ENCODE measurements around the gene CCDC170.

The CCDC170 gene

GRCh38 chr6:151617539-151617938, 123.7 kb downstream of the CCDC170 start:
- Histone ChIP-seq H3K4me3 (ENCODE audit: low read depth, low read length) (no peak overlapping the region), H3K79me2 (ENCODE audit: control insufficient read depth, insufficient read depth, low read length, unreplicated experiment) (no peaks in the 10 kb centered on the region), H3K27ac (ENCODE audit: low read depth, low read length) (no peak overlapping the region), H2AFZ (ENCODE audit: low read length, unreplicated experiment) (no peak overlapping the region), H3K4me1 (ENCODE audit: control insufficient read depth, insufficient read depth, low read length, unreplicated experiment) (no peaks in the 10 kb centered on the region), H3K27me3 (ENCODE audit: insufficient read depth, low read length) (peaks cover 24% of the 10 kb centered on the region), H3K36me3 (ENCODE audit: insufficient read depth, low read length) (no peaks in the 10 kb centered on the region)

DNA sequence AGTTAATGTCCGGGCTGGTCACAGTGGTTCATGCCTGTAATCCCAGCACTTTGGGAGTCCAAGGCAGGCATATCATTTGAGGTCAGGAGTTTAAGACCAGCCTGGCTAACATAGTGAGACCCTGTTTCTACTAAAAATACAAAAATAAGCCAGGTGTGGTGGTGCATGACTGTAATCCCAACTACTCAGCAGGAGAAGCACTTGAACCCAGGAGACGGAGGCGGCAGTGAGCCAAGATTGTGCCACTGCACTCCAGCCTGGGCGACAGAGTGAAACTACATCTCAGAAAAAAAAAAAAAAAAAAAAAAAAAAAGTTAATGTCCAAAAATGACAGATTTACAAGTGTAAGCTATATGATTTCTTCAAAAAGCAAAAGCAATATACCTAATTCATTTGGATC, 124.9 kb downstream of the CCDC170 start:
- Histone ChIP-seq H3K27me3 (ENCODE audit: insufficient read depth, low read length) (peaks cover 35% of the 10 kb centered on the region), H3K4me3 (ENCODE audit: low read depth, low read length) (no peak overlapping the region), H3K4me1 (ENCODE audit: control insufficient read depth, insufficient read depth, low read length, unreplicated experiment) (no peaks in the 10 kb centered on the region), H3K79me2 (ENCODE audit: control insufficient read depth, insufficient read depth, low read length, unreplicated experiment) (no peaks in the 10 kb centered on the region), H3K27ac (ENCODE audit: low read depth, low read length) (no peak overlapping the region), H3K36me3 (ENCODE audit: insufficient read depth, low read length) (no peaks in the 10 kb centered on the region), H2AFZ (ENCODE audit: low read length, unreplicated experiment) (no peak overlapping the region)

GRCh38 chr6:151620179-151620578, 126.4 kb downstream of the CCDC170 start:
- Histone ChIP-seq H3K4me1 (ENCODE audit: control insufficient read depth, insufficient read depth, low read length, unreplicated experiment) (no peaks in the 10 kb centered on the region), H3K79me2 (ENCODE audit: control insufficient read depth, insufficient read depth, low read length, unreplicated experiment) (no peaks in the 10 kb centered on the region), H3K36me3 (ENCODE audit: insufficient read depth, low read length) (no peaks in the 10 kb centered on the region), H3K27ac (ENCODE audit: low read depth, low read length) (no peak overlapping the region), H2AFZ (ENCODE audit: low read length, unreplicated experiment) (no peak overlapping the region), H3K4me3 (ENCODE audit: low read depth, low read length) (no peak overlapping the region), H3K27me3 (ENCODE audit: insufficient read depth, low read length) (peaks cover 34% of the 10 kb centered on the region)

DNA sequence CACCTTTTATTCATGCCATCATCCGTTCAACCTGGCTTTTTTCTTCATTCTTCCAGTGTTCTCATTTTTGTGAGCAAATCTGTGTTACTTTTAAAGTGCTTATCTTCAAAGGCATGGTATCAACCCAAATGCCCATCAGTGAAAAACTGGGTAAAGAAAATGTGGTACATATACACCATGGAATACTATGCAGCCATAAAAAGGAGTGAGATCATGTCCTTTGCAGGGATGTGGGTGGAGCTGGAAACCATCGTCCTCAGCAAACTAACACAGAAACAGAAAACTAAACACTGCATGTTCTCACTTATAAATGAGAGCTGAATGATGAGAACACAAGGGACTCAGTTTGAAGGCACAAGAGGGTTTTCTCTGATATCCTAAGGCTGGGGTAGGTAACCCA, 130.3 kb downstream of the CCDC170 start:
- Histone ChIP-seq H3K4me3 (ENCODE audit: low read depth, low read length) (no peak overlapping the region), H2AFZ (ENCODE audit: low read length, unreplicated experiment) (no peak overlapping the region), H3K36me3 (ENCODE audit: insufficient read depth, low read length) (no peaks in the 10 kb centered on the region), H3K27ac (ENCODE audit: low read depth, low read length) (no peak overlapping the region), H3K4me1 (ENCODE audit: control insufficient read depth, insufficient read depth, low read length, unreplicated experiment) (peaks cover 14% of the 10 kb centered on the region), H3K79me2 (ENCODE audit: control insufficient read depth, insufficient read depth, low read length, unreplicated experiment) (no peaks in the 10 kb centered on the region), H3K27me3 (ENCODE audit: insufficient read depth, low read length) (peaks cover 19% of the 10 kb centered on the region)

GRCh38 chr6:151624481-151624880, 130.7 kb downstream of the CCDC170 start:
- no peak overlapping the region for H2AFZ ChIP-seq (ENCODE audit: low read length, unreplicated experiment)
- H3K36me3 ChIP-seq (ENCODE audit: insufficient read depth, low read length): no peaks in the 10 kb centered on the region
- peaks cover 14% of the 10 kb centered on the region for H3K4me1 ChIP-seq (ENCODE audit: control insufficient read depth, insufficient read depth, low read length, unreplicated experiment)
- no peak overlapping the region for H3K27ac ChIP-seq (ENCODE audit: low read depth, low read length)
- no peaks in the 10 kb centered on the region for H3K79me2 ChIP-seq (ENCODE audit: control insufficient read depth, insufficient read depth, low read length, unreplicated experiment)
- peaks cover 19% of the 10 kb centered on the region for H3K27me3 ChIP-seq (ENCODE audit: insufficient read depth, low read length)
- H3K4me3 ChIP-seq (ENCODE audit: low read depth, low read length): no peak overlapping the region

DNA sequence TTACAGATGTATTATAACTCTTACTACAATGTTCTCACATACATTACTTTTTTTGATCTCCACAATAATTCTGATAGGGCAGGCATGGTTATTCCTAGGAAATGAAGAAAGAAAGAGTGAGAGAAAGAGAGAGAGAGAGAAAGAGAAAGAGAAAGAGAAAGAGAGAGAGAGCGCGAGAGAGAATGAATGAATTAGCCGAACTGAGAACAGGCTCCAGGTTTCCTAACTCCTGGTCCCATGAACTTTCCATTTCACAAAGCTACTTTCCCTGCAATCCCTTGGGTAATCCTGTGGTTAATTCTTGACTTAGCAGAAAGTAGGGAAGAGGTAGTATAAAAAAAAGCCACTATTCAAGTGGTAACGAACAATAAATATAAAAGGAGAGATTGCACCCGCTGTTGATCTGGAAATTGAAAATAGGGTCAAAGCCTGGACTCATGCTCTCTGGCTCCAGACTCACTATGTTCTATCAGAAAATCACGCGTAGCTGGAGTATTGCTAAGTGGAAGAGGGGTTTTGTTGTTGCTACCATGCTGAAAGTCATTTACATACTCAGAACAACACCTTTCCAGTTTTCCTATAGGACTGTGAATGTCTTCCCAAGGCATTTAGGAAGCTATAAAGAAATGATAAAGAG, 131.2 kb downstream of the CCDC170 start:
- Histone ChIP-seq H3K27ac (ENCODE audit: low read depth, low read length) (no peak overlapping the region), H3K4me1 (ENCODE audit: control insufficient read depth, insufficient read depth, low read length, unreplicated experiment) (peaks cover 14% of the 10 kb centered on the region), H3K4me3 (ENCODE audit: low read depth, low read length) (no peak overlapping the region), H3K27me3 (ENCODE audit: insufficient read depth, low read length) (peaks cover 19% of the 10 kb centered on the region), H2AFZ (ENCODE audit: low read length, unreplicated experiment) (no peak overlapping the region), H3K36me3 (ENCODE audit: insufficient read depth, low read length) (no peaks in the 10 kb centered on the region), H3K79me2 (ENCODE audit: control insufficient read depth, insufficient read depth, low read length, unreplicated experiment) (no peaks in the 10 kb centered on the region)

DNA sequence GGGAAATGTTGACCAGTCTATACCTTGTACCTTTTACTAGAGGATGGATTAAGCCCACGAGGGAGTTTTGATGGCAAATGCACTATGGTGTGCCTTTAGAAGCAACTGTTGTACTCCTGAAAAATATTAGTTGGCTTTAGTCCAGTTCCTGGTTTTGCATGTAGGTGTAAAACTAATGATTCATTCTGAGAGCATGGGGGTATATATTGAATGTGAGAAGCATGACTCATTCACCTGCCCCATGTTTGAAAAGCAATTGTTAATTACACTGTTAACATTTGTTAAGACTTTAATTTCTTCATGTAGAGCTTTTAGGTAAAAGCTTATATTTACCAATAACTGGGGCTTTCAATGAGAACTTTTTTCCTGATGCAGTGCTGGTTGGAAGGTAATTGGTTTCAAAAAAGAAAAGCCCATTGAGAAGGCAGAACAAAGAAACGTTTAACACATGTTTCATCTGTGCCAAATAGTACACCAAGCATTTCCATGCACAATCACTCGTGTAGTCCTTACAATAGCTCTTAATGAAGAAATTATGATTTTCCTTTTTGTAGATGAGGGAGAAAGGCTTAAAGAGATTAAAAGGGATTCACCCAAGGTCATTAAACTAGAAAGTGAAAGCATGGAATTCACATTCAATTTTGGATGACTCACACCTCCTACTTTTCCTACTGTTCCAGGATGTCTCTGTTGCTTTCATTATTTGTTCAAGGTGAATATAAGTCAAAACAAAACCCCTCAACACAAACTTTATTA, 134.1 kb downstream of the CCDC170 start:
- peaks cover 14% of the 10 kb centered on the region for H3K4me1 ChIP-seq (ENCODE audit: control insufficient read depth, insufficient read depth, low read length, unreplicated experiment)
- H3K27me3 ChIP-seq (ENCODE audit: insufficient read depth, low read length): peaks cover 18% of the 10 kb centered on the region
- H3K27ac ChIP-seq (ENCODE audit: low read depth, low read length): peak overlapping the region; percentile 37
- peak overlapping the region; percentile 68 for H3K4me3 ChIP-seq (ENCODE audit: low read depth, low read length)
- H2AFZ ChIP-seq (ENCODE audit: low read length, unreplicated experiment): peak overlapping the region; percentile 72
- H3K79me2 ChIP-seq (ENCODE audit: control insufficient read depth, insufficient read depth, low read length, unreplicated experiment): no peaks in the 10 kb centered on the region
- no peaks in the 10 kb centered on the region for H3K36me3 ChIP-seq (ENCODE audit: insufficient read depth, low read length)

- Histone ChIP-seq H3K27ac (ENCODE audit: low read depth, low read length) (no peak overlapping the region), H3K79me2 (ENCODE audit: control insufficient read depth, insufficient read depth, low read length, unreplicated experiment) (no peaks in the 10 kb centered on the region), H3K4me1 (ENCODE audit: control insufficient read depth, insufficient read depth, low read length, unreplicated experiment) (peaks cover 14% of the 10 kb centered on the region), H2AFZ (ENCODE audit: low read length, unreplicated experiment) (no peak overlapping the region), H3K27me3 (ENCODE audit: insufficient read depth, low read length) (peaks cover 11% of the 10 kb centered on the region; the same call in 1 of the 2 replicates), H3K36me3 (ENCODE audit: insufficient read depth, low read length) (no peaks in the 10 kb centered on the region), H3K4me3 (ENCODE audit: low read depth, low read length) (no peak overlapping the region)
Observed at GRCh38 chr6:151629791-151630190, 136.0 kb downstream of the CCDC170 start.

- Histone ChIP-seq H3K79me2 (ENCODE audit: control insufficient read depth, insufficient read depth, low read length, unreplicated experiment) (no peaks in the 10 kb centered on the region), H3K4me3 (ENCODE audit: low read depth, low read length) (no peak overlapping the region), H2AFZ (ENCODE audit: low read length, unreplicated experiment) (no peak overlapping the region), H3K4me1 (ENCODE audit: control insufficient read depth, insufficient read depth, low read length, unreplicated experiment) (peaks cover 14% of the 10 kb centered on the region), H3K36me3 (ENCODE audit: insufficient read depth, low read length) (no peaks in the 10 kb centered on the region), H3K27ac (ENCODE audit: low read depth, low read length) (no peak overlapping the region), H3K27me3 (ENCODE audit: insufficient read depth, low read length) (0 out of 2 replicates have a peak, but pooled peaks cover 11% of the 10 kb centered on the region)
Observed at GRCh38 chr6:151630387-151630786, 136.6 kb downstream of the CCDC170 start.

GRCh38 chr6:151630991-151631655, 137.3 kb downstream of the CCDC170 start:
- H2AFZ ChIP-seq (ENCODE audit: low read length, unreplicated experiment): no peak overlapping the region
- no peak overlapping the region for H3K27ac ChIP-seq (ENCODE audit: low read depth, low read length)
- peaks cover 14% of the 10 kb centered on the region for H3K4me1 ChIP-seq (ENCODE audit: control insufficient read depth, insufficient read depth, low read length, unreplicated experiment)
- H3K4me3 ChIP-seq (ENCODE audit: low read depth, low read length): no peak overlapping the region
- H3K27me3 ChIP-seq (ENCODE audit: insufficient read depth, low read length): 0 out of 2 replicates have a peak, but pooled peaks cover 11% of the 10 kb centered on the region
- H3K36me3 ChIP-seq (ENCODE audit: insufficient read depth, low read length): no peaks in the 10 kb centered on the region
- no peaks in the 10 kb centered on the region for H3K79me2 ChIP-seq (ENCODE audit: control insufficient read depth, insufficient read depth, low read length, unreplicated experiment)

Measured in ACC112 (cell line).